AG04450 (cell line): ENCODE measurements around the gene SSB. TPM values are rescaled to one million over a fixed set of nuclear protein-coding genes. Genes with fewer than 3 reads are reported as not detected.
"Not testable (repeated sequence)": the region's sequence is repeated elsewhere in the genome, so short reads cannot be mapped to it uniquely, and the experiment has no call there.

ENCODE experiments used
- CTCF ChIA-PET: fragments of 300-600, 350-600 bp; formaldehyde crosslinking; extraction: SDS; loops from one replicate; lab custom pipeline; 2022; ENCODE audit warnings: antibody characterized with exemption, inconsistent platforms; lab: Charles Lee
- POLR2A ChIA-PET: fragments of 350-600 bp; formaldehyde crosslinking; extraction: SDS; loops from one replicate; lab custom pipeline; 2021; ENCODE audit warnings: antibody characterized with exemption, inconsistent platforms; lab: Yijun Ruan, JAX
- DNase-seq: peaks from one replicate; pipeline ENCODE4 v3.0.0-alpha.2; 2011; ENCODE audit warnings: low read depth, low spot score
- H3K27ac ChIP-seq: one replicate; pipeline ENCODE4 v1.5.1; 2012; ENCODE audit warnings: low read depth, low read length, control low read depth
- H3K27me3 ChIP-seq: one replicate; pipeline ENCODE4 v1.6.0; 2012; ENCODE audit warnings: low read length; ENCODE audit not compliant: control insufficient read depth, insufficient read depth
- H3K4me3 ChIP-seq: 2 replicates; pipeline ENCODE4 v1.5.1; 2011; ENCODE audit warnings: mild to moderate bottlenecking, low read depth, low read length, control low read depth
- H3K9me3 ChIP-seq: 2 replicates; pipeline ENCODE4 v1.5.1; 2012; ENCODE audit warnings: low read length; ENCODE audit not compliant: control insufficient read depth, insufficient read depth
- polyA plus RNA-seq: library from polyadenylated mRNA; depleted of rRNA; stranded (reverse); fragments of >200 nt; gene quantifications from 2 replicates; pipeline ENCODE4 v1.2.3, GENCODE V29; 2011; rRNA removed
- TF ChIP-seq, protein P1 (sequence below): IDR thresholded peaks from 2 replicates; pipeline ENCODE4 v1.5.1; 2011; ENCODE audit warnings: low read depth, low read length, control low read depth, inconsistent platforms

Gene SSB
- polyA plus RNA-seq, 1 experiment: 161 TPM

DNA sequence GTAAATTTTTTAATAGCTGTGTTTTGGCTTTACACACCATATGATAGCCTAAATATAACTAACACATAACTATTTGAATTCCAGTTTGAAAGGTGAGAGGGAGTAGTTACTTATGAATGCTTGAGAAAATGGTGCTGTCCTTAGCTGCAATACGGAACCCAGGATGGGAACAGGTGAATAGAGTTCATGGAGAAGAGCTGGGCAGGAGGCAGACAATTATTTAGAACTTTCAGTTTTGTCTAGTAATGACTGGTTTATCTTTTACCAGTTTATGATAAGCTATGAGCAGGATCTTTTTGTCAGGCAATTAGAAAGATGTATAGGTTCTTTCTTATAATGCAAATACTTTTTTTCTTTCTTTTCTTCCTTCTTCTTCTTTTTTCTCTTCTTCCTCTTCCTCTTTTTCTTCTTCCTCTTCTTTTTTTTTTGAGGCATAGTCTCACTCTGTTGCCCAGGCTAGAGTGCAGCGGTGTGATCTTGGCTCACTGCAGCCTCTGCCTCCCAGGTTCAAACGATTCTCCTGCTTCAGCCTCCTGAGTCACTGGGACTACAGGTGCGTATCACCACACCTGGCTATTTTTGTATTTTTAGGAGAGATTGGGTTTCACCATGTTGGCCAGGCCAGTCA lies 54.5 kb downstream of the SSB start:
- Histone ChIP-seq H3K27me3 (no peaks in the 10 kb centered on the region), H3K9me3 (no peaks in the 10 kb centered on the region), H3K27ac (no peak overlapping the region), H3K4me3 (no peak overlapping the region)
- no peak for DNase-seq
- TF ChIP-seq, protein P1, sequence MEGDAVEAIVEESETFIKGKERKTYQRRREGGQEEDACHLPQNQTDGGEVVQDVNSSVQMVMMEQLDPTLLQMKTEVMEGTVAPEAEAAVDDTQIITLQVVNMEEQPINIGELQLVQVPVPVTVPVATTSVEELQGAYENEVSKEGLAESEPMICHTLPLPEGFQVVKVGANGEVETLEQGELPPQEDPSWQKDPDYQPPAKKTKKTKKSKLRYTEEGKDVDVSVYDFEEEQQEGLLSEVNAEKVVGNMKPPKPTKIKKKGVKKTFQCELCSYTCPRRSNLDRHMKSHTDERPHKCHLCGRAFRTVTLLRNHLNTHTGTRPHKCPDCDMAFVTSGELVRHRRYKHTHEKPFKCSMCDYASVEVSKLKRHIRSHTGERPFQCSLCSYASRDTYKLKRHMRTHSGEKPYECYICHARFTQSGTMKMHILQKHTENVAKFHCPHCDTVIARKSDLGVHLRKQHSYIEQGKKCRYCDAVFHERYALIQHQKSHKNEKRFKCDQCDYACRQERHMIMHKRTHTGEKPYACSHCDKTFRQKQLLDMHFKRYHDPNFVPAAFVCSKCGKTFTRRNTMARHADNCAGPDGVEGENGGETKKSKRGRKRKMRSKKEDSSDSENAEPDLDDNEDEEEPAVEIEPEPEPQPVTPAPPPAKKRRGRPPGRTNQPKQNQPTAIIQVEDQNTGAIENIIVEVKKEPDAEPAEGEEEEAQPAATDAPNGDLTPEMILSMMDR: no peak
- ChIA-PET CTCF (interaction anchor here (0.6 to 1.2 kb wide), 3 partner anchors 9 to 401 kb away, joined by 3 to 5 read pairs (median 3); partner anchors contain the start of gene UBR3), POLR2A (no interaction called here)

DNA sequence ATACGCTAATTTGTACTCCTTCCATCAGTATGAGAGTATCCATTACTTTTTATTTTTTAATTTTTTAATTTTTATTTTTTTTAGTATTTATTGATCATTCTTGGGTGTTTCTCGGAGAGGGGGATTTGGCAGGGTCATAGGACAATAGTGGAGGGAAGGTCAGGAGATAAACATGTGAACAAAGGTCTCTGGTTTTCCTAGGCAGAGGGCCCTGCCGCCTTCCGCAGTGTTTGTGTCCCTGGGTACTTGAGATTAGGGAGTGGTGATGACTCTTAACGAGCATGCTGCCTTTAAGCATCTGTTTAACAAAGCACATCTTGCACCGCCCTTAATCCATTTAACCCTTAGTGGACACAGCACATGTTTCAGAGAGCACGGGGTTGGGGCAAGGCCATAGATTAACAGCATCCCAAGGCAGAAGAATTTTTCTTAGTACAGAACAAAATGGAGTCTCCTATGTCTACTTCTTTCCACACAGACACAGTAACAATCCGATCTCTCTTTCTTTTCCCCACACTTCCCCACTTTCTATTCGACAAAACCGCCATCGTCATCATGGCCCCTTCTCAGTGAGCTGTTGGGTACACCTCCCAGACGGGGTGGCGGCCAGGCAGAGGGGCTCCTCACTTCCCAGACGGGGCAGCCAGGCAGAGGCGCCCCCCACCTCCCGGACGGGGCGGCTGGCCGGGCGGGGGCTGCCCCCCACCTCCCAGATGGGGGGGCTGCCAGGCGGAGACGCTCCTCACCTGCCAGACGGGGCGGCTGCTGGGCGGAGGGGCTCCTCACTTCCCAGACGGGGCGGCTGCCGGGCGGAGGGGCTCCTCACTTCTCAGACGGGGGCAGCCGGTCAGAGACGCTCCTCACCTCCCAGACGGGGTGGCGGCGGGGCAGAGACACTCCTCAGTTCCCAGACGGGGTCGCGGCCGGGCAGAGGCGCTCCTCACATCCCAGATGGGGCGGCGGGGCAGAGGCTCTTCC lies 56.9 kb downstream of the SSB start:
- CTCF ChIA-PET, H3K9me3 ChIP-seq, H3K27ac ChIP-seq, DNase-seq, H3K4me3 ChIP-seq, H3K27me3 ChIP-seq, POLR2A ChIA-PET: not testable (repeated sequence)

DNA sequence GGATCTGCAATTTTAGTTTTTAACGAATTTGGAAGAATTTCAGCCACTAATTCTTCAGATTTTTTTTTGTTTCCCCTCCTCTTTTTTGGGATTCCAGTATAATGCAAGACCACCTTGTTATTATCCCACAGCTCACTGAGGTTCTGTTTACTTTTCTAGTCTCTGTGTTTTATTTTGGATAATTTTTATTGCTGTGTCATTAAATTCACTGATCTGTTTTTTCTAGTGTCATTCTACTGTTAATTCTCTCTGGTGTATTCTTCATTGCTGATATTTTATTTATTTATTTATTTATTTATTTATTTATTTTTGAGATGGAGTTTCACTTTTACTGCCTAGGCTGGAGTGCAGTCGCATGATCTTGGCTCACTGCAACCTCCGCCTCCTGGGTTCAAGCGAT lies 60.8 kb downstream of the SSB start:
- TF ChIP-seq, protein P1: no peak
- no peak overlapping the region for H3K4me3 ChIP-seq
- H3K27me3 ChIP-seq: no peaks in the 10 kb centered on the region
- no peaks in the 10 kb centered on the region for H3K9me3 ChIP-seq
- DNase-seq: no peak
- no peak overlapping the region for H3K27ac ChIP-seq
- CTCF ChIA-PET: no interaction called here
- POLR2A ChIA-PET: no interaction called here

DNA sequence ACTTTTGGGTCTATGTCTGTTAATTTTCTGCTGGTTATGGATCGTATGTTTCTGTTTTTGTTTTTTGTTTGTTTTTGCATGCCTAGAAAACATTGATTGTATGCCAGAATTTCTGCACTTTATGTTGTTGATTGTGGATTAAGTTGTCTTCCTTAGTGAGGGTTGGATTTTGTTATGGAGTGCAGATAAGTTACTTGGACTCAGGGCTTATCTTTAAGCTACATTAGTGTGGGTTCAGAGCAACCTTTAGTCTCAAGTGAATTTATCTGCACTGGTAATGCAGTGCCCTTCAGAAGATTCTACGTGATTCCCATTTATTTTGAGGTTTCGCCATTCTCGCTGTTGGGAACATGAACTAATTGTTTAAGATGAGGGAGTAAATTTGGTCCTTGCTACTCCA lies 61.5 kb downstream of the SSB start:
- no peak for DNase-seq
- TF ChIP-seq, protein P1: no peak
- no peaks in the 10 kb centered on the region for H3K27me3 ChIP-seq
- POLR2A ChIA-PET: no interaction called here
- H3K9me3 ChIP-seq: no peaks in the 10 kb centered on the region
- CTCF ChIA-PET: no interaction called here
- H3K4me3 ChIP-seq: no peak overlapping the region
- H3K27ac ChIP-seq: no peak overlapping the region

Other genes starting within 250 kb of the SSB start
- 15.8 and 23.1 TPM in 2 replicates for gene FASTKD1, start 225.0 kb upstream of the SSB start, polyA plus RNA-seq
- 26.9 and 47.1 TPM in 2 replicates for gene PPIG, start 214.5 kb upstream of the SSB start, polyA plus RNA-seq
- gene CFAP210, start 104.5 kb upstream of the SSB start, polyA plus RNA-seq: not detected in 2 replicates
- gene PHOSPHO2, start 104.4 kb upstream of the SSB start, polyA plus RNA-seq: 1.3 and 1.9 TPM in 2 replicates
- gene KLHL23, start 65.0 kb upstream of the SSB start, polyA plus RNA-seq: 5.9 and 8.0 TPM in 2 replicates
- gene METTL5, start 26.0 kb downstream of the SSB start, polyA plus RNA-seq: 34.3 and 45.0 TPM in 2 replicates
- 15.7 and 20.3 TPM in 2 replicates for gene UBR3, start 28.6 kb downstream of the SSB start, polyA plus RNA-seq